Coronary artery (tissue), 2 donors: ENCODE results near the gene WNK2.

ENCODE experiments used
- DNase-seq: peaks from one replicate; pipeline ENCODE4 v3.0.0-alpha.2; 2017; ENCODE audit warnings: low spot score
- H3K27ac ChIP-seq, 2 donors: fragments of 200-600 bp; sonication (generic); one replicate each; pipeline ENCODE4 v1.5.1; 2016 to 2019
- H3K4me3 ChIP-seq: fragments of 200-600 bp; sonication (generic); 2 replicates; pipeline ENCODE4 v1.5.1; 2016; ENCODE audit warnings: mild to moderate bottlenecking, moderate library complexity
- CTCF ChIP-seq: fragments of 200-600 bp; sonication (generic); IDR thresholded peaks from one replicate; pipeline ENCODE4 v1.5.1; 2019; ENCODE audit warnings: antibody characterized with exemption

The WNK2 gene

GRCh38 chr9:93297659-93298497 is 113.9 kb downstream of the WNK2 start:
- DNase-seq, result no peak
- H3K4me3 ChIP-seq, result no peak overlapping the region
- no peak for TF ChIP-seq CTCF
- no peak overlapping the region for H3K27ac ChIP-seq

GRCh38 chr9:93298498-93299417 is 114.8 kb downstream of the WNK2 start:
- no peak overlapping the region for H3K4me3 ChIP-seq
- DNase-seq, result peak; percentile 62
- H3K27ac ChIP-seq, result no peak overlapping the region
- TF ChIP-seq CTCF, result no peak

- no peak overlapping the region for H3K27ac ChIP-seq
- DNase-seq, result peak; percentile 46
- no peak for TF ChIP-seq CTCF
- H3K4me3 ChIP-seq, result no peak overlapping the region
Measured at GRCh38 chr9:93299418-93300174, 115.7 kb downstream of the WNK2 start.

- no peak overlapping the region for H3K27ac ChIP-seq
- TF ChIP-seq CTCF, result no peak
- H3K4me3 ChIP-seq, result no peak overlapping the region
- DNase-seq, result peak; percentile 45
Measured at GRCh38 chr9:93300175-93300572, 116.2 kb downstream of the WNK2 start.

GRCh38 chr9:93300585-93301081 is 116.7 kb downstream of the WNK2 start:
- H3K27ac ChIP-seq, result no peak overlapping the region
- no peak for TF ChIP-seq CTCF
- peak; percentile 62 for DNase-seq
- H3K4me3 ChIP-seq, result no peak overlapping the region

- Histone ChIP-seq H3K4me3 (no peak overlapping the region), H3K27ac (no peak overlapping the region)
- DNase-seq, result peak; percentile 29
- TF ChIP-seq CTCF, result no peak
Measured at GRCh38 chr9:93301291-93301811, 117.4 kb downstream of the WNK2 start.
